Neutrophil (primary cell): ENCODE results near the gene MPHOSPH10.
"Not testable (repeated sequence)": the region's sequence is repeated elsewhere in the genome, so short reads cannot be mapped to it uniquely, and the experiment has no call there.

Experiments
- H3K27ac ChIP-seq: fragments of 200-600 bp; sonication (generic); 2 replicates; pipeline ENCODE4 v1.5.1; 2016; ENCODE audit warnings: mild to moderate bottlenecking, moderate library complexity
- H3K27me3 ChIP-seq: fragments of 200-600 bp; sonication (generic); 2 replicates; pipeline ENCODE4 v1.6.0; 2016; ENCODE audit warnings: mild to moderate bottlenecking
- H3K36me3 ChIP-seq: fragments of 200-600 bp; sonication (generic); 2 replicates; pipeline ENCODE4 v1.5.1; 2017
- H3K4me1 ChIP-seq, 2 experiments: fragments of 200-600 bp in 1 of 2; sonication (generic) in 1 of 2; 1 replicate in 1 of 2; 2 replicates in 1 of 2; pipeline versions ENCODE4 v1.5.1 to v1.6.1; 2013 to 2016; ENCODE audit warnings: low read depth in 1 of 2, low read length in 1 of 2, mild to moderate bottlenecking in 1 of 2, moderate library complexity in 1 of 2; ENCODE audit not compliant: control insufficient read depth in 1 of 2, insufficient read depth in 1 of 2
- H3K4me3 ChIP-seq, 2 experiments: fragments of 200-600 bp in 1 of 2; sonication (generic) in 1 of 2; 1 replicate in 1 of 2; 2 replicates in 1 of 2; pipeline ENCODE4 v1.5.1; 2013 to 2016; ENCODE audit warnings: low read depth in 1 of 2, low read length in 1 of 2, mild to moderate bottlenecking in 1 of 2, moderate library complexity in 1 of 2
- H3K9me3 ChIP-seq: fragments of 200-600 bp; sonication (generic); 2 replicates; pipeline ENCODE4 v1.5.1; 2016
- TF ChIP-seq, protein P1 (sequence below): fragments of 200-600 bp; sonication (generic); IDR thresholded peaks from 2 replicates; pipeline ENCODE4 v1.5.1; 2016; ENCODE audit warnings: antibody characterized with exemption

Gene MPHOSPH10, protein sequence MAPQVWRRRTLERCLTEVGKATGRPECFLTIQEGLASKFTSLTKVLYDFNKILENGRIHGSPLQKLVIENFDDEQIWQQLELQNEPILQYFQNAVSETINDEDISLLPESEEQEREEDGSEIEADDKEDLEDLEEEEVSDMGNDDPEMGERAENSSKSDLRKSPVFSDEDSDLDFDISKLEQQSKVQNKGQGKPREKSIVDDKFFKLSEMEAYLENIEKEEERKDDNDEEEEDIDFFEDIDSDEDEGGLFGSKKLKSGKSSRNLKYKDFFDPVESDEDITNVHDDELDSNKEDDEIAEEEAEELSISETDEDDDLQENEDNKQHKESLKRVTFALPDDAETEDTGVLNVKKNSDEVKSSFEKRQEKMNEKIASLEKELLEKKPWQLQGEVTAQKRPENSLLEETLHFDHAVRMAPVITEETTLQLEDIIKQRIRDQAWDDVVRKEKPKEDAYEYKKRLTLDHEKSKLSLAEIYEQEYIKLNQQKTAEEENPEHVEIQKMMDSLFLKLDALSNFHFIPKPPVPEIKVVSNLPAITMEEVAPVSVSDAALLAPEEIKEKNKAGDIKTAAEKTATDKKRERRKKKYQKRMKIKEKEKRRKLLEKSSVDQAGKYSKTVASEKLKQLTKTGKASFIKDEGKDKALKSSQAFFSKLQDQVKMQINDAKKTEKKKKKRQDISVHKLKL

DNA sequence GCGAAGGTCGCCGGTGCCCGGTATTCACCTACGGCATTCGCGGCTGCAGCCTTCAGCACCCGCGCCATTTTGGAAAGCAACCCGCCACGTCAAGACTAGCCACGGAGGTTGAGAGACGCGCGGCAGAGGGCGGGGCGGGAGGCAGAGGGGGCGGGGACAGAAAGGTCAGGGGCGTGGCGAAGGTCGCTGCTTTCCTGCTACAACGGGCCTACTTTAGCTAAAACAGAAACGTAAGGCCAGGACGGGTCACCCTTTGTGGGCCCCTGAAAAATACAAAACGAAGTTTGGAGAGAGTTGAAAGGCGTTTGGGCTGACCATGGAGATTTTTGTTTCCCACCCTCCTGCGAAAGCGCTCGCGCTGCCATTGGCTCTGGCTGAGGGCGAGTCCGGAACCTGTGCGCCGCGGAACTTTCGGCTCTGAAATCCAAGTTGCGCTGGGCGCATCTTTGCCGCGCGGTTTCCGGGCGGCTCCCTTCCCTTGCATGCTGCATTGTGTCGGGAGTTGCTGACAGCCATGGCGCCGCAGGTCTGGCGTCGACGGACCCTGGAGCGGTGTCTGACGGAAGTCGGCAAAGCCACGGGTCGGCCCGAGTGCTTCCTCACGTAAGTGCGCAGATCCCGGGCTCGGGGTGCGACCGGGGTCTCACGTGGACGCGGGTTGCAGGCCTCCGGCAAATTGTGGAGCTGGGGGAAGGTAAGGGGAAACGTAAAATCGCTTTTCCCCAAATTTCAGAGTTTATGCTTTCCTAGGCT, at the start of gene MPHOSPH10, which contains the start of gene MCEE:
Gene MPHOSPH10 (plus strand): TSS at position 483 of the 753 bp plus-strand sequence. CDS start 32 bp downstream, at position 515.
Gene MCEE (minus strand): TSS at position 78 of the 753 bp plus-strand sequence. CDS start 10 bp downstream, at position 68.
- peaks cover 23 to 24% of the 10 kb centered on the region in 2 experiments for H3K4me1 ChIP-seq
- H3K36me3 ChIP-seq: peaks cover 7% of the 10 kb centered on the region
- H3K4me3 ChIP-seq: peak within 1 kb of the TSS; percentile 89 to 96
- TF ChIP-seq, protein P1, sequence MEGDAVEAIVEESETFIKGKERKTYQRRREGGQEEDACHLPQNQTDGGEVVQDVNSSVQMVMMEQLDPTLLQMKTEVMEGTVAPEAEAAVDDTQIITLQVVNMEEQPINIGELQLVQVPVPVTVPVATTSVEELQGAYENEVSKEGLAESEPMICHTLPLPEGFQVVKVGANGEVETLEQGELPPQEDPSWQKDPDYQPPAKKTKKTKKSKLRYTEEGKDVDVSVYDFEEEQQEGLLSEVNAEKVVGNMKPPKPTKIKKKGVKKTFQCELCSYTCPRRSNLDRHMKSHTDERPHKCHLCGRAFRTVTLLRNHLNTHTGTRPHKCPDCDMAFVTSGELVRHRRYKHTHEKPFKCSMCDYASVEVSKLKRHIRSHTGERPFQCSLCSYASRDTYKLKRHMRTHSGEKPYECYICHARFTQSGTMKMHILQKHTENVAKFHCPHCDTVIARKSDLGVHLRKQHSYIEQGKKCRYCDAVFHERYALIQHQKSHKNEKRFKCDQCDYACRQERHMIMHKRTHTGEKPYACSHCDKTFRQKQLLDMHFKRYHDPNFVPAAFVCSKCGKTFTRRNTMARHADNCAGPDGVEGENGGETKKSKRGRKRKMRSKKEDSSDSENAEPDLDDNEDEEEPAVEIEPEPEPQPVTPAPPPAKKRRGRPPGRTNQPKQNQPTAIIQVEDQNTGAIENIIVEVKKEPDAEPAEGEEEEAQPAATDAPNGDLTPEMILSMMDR: peak; percentile 28
- H3K27me3 ChIP-seq: no peaks in the 10 kb centered on the region
- H3K9me3 ChIP-seq: no peaks in the 10 kb centered on the region
- H3K27ac ChIP-seq: peak within 1 kb of the TSS; percentile 95

DNA sequence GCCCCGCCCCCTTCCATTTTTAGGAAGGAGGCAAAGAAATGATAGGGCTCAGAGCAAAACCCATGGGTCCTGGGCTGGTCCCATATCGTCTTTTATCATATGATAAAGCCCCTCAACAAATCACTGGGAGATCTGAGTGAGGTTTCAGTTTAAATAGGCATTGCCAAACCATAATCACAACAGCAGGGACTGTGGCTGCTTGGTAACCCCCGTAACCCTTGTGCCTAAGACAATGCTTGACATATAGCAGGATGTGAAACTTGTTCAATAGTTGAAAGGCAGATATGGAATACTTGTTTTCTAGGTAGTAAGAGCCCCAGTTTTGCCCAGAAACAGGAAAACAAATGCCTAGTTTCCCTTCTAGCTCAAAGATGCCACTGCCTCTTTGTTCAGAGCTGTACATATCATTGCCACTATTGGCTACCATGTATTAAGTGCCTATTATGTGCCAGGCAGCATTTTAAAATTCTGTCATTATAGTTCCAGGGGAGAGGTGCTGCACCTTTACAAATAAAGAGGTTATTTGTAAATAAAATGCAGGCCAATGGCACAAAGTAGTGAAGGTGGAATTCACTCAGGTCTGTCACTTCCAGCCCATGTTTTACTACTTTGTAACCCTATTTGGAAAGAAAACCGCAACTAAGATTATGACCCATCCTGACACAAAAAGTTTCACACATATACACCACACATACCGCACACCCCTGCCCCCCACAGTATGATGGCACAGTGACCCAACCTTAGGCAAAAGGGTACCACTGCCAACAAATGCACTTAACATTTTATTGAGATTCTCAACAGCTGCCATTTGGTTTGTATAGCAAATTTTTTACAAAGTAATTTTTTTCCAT, 47.8 kb upstream of the MPHOSPH10 start:
- Histone ChIP-seq H3K27ac (peak overlapping the region; percentile 30), H3K36me3 (peaks cover 40% of the 10 kb centered on the region), H3K27me3 (no peaks in the 10 kb centered on the region), H3K9me3 (no peaks in the 10 kb centered on the region), H3K4me3 (no peak overlapping the region), H3K4me1 (peaks cover 13 to 17% of the 10 kb centered on the region in 2 experiments)
- TF ChIP-seq, protein P1: no peak

DNA sequence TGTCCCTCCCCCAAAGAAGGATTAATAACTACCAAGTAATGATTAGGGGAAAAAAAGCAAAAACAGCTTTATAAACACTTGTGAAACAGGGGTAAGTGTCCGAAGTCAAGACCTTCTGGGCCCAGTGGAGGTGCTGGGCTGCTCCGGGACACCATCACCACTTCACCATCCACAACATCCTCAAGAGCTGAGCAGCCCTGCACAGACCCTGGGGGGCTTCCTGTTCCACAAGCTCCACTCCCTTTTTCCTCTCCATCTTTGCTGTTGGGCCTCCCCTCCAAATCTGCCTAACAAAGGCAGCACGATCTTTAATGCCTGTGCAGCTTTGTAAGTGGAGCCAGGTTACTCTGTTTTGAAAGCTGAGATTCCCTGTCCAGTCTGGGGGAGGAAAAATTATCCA, 47.1 kb upstream of the MPHOSPH10 start:
- H3K9me3 ChIP-seq, H3K4me3 ChIP-seq, H3K27me3 ChIP-seq: not testable (repeated sequence)
- H3K4me1 ChIP-seq: peaks cover 8 to 13% of the 10 kb centered on the region in 2 experiments
- peak overlapping the region; percentile 30 for H3K27ac ChIP-seq
- H3K36me3 ChIP-seq: peaks cover 34% of the 10 kb centered on the region

DNA sequence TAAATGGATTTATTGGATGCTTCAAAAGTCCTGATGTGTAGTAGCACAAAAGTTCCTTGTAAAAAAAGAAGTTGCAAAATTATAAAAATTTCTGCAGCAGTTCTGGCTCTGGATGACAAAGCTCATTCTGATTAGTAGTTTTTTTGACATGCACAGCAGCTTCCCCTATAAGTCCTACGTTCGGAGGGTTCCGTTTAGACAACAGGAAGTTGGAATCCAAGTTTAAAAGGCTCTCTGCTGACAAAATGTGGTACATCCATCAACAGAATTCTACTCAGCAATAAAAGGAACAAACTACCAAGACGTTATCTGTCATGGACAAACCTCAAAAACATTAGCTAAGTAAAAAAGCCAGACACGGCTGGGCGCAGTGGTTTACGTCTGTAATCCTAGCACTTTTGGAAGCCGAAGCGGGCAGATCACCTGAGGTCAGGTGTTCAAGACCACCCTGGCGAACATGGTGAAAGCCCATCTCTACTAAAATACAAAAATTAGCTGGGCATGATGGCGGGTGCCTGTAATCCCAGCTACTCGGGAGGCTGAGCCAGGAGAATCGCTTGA, 46.6 kb upstream of the MPHOSPH10 start:
- Histone ChIP-seq H3K27ac (peak overlapping the region; percentile 84), H3K4me3 (peak overlapping the region; percentile 34 to 50), H3K36me3 (peaks cover 28% of the 10 kb centered on the region), H3K4me1 (peaks cover 8 to 13% of the 10 kb centered on the region in 2 experiments)
- not testable (repeated sequence) for H3K27me3 ChIP-seq, H3K9me3 ChIP-seq

DNA sequence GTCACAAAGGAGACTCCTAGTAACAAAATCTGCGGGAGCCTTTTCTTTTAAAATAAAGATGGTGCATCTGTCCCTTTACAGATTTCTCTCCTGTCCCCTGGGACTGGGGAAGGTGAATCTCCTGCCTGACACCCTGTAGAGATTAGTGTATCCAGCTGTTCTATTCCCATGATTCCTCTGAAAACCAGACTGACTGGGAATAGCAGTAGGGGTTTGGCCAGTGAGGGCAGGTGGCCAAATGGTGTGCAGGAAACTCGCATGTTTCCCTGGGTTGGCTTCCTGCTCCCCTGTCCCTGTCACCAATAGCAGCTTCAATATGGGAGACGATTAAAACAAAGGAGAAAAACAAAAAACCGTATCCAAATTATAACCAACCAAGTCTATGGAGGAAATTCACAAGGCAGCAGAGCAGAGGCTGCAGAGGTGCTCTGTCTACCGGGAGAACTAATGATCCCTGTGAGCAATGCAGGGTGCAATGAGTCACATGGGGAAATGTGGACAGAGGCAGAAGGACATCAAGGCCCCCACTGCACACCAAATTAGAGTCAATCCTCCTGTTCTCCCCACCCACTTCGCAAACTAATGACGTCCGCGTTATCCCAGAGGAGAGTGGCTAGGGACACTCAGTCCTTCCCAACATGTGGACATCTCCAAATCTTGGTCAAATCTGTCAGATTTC, 45.0 kb upstream of the MPHOSPH10 start:
- H3K9me3 ChIP-seq, H3K4me3 ChIP-seq, H3K27me3 ChIP-seq, H3K27ac ChIP-seq: not testable (repeated sequence)
- Histone ChIP-seq H3K36me3 (peaks cover 12% of the 10 kb centered on the region), H3K4me1 (peaks cover 8 to 13% of the 10 kb centered on the region in 2 experiments)

DNA sequence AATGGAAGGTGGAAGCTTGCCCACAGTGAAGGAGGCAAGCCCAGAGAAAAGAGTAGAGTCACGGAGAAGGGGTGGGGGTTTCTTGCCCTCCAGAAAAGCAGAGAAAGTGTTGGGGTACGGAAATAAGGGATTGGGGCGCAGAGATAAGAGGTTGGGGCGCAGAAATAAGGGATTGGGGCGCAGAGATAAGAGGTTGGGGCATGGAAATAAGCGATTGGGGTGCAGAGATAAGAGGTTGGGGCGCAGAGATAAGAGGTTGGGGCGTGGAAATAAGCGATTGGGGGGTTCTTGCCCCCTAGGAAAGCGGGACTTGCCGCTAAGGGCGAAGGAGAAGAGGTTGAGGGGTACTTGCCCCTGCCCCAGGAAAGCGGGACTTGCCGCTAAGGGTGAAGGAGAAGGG, 41.0 kb upstream of the MPHOSPH10 start:
- H3K36me3 ChIP-seq, H3K4me3 ChIP-seq, H3K27ac ChIP-seq, H3K9me3 ChIP-seq, H3K4me1 ChIP-seq, H3K27me3 ChIP-seq: not testable (repeated sequence)

DNA sequence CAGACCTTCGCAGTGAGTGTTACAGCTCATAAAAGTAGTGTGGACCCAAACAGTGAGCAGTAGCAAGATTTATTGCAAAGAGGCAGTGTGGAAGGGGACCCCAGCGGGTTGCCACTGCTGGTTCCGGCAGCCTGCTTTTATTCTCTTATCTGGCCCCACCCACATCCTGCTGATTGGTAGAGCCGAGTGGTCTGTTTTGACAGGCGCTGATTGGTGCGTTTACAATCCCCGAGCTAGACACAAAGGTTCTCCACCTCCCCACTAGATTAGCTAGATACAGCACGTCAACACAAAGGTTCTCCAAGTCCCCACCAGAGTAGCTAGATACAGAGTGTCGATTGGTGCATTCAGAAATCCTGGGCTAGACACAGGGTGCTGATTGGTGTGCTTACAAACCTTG, 38.6 kb upstream of the MPHOSPH10 start:
- not testable (repeated sequence) for H3K36me3 ChIP-seq, H3K4me1 ChIP-seq, H3K9me3 ChIP-seq, H3K27ac ChIP-seq, H3K27me3 ChIP-seq, H3K4me3 ChIP-seq

DNA sequence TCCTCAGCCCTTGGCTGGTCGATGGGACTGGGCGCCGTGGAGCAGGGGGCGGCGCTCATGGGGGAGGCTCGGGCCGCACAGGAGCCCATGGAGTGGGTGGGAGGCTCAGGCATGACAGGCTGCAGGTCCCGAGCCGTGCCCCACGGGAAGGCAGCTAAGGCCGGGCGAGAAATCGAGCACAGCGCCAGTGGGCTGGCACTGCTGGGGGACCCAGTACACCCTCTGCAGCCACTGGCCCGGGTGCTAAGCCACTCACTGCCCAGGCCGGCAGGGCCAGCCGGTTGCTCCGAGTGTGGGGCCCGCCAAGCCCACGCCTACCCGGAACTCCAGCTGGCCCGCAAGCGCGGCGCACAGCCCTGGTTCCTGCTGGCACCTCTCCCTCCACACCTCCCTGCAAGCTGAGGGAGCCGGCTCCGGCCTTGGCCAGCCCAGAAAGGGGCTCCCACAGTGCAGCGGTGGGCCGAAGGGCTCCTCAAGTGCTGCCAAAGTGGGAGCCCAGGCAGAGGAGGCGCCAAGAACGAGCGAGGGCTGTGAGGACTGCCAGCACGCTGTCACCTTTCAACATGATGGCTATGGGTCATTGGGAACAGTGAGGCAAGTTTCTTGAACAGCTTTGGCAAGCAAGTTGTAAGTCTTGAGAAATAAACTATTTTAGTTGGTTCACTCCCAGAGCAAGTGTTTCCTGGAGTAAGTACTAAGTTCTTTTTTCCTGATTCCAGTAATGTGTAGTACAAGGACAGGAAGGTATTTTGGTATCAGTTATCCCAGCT, 37.8 kb upstream of the MPHOSPH10 start:
- not testable (repeated sequence) for H3K9me3 ChIP-seq, H3K4me3 ChIP-seq, H3K27me3 ChIP-seq, H3K27ac ChIP-seq, H3K4me1 ChIP-seq, H3K36me3 ChIP-seq
